Lung (tissue), 12 donors: ENCODE data around the gene VTCN1. TPM values are rescaled to one million over a fixed set of nuclear protein-coding genes. Genes with fewer than 3 reads are reported as not detected.

Experiments used
- ATAC-seq: fragments of 200-7000 bp; cut with Tn5 transposase; one replicate; pipeline ENCODE4 v1.9.1; 2020; ENCODE audit warnings: moderate number of reproducible peaks; ENCODE audit not compliant: insufficient read depth, low FRiP score
- DNase-seq, 3 donors: peaks; one replicate each; pipeline ENCODE4 v3.0.0-alpha.2; 2013 to 2017
- H3K27ac ChIP-seq, 2 donors: one replicate each; pipeline ENCODE4 v1.5.1; 2013; ENCODE audit warnings: mild to moderate bottlenecking in 2 of 2, moderate library complexity in 2 of 2, control low read depth in 1 of 2, inconsistent platforms in 1 of 2, low read depth in 1 of 2, low read length in 1 of 2
- H3K27me3 ChIP-seq, 3 donors: one replicate each; pipeline ENCODE4 v1.5.1; 2013; ENCODE audit warnings: low read length in 2 of 3; ENCODE audit not compliant: control insufficient read depth in 3 of 3, insufficient read depth in 3 of 3
- H3K36me3 ChIP-seq, 4 donors: one replicate each; pipeline ENCODE4 v1.5.1; 2013; ENCODE audit warnings: low read length in 4 of 4, mild to moderate bottlenecking in 1 of 4, moderate library complexity in 1 of 4; ENCODE audit not compliant: control insufficient read depth in 4 of 4, insufficient read depth in 4 of 4
- H3K4me1 ChIP-seq, 5 donors: one replicate each; pipeline ENCODE4 v1.5.1; 2013; ENCODE audit warnings: low read length in 5 of 5, mild to moderate bottlenecking in 2 of 5, moderate library complexity in 1 of 5; ENCODE audit not compliant: control insufficient read depth in 5 of 5, insufficient read depth in 5 of 5
- H3K4me3 ChIP-seq: one replicate; pipeline ENCODE4 v1.5.1; 2013; ENCODE audit warnings: mild to moderate bottlenecking, control low read depth, moderate library complexity
- H3K9ac ChIP-seq, 2 donors: one replicate each; pipeline ENCODE4 v1.5.1; 2013; ENCODE audit warnings: low read length in 2 of 2, control low read depth in 1 of 2; ENCODE audit not compliant: insufficient read depth in 1 of 2
- H3K9me3 ChIP-seq, 4 donors: one replicate each; pipeline ENCODE4 v1.5.1; 2013; ENCODE audit warnings: low read length in 3 of 4, mild to moderate bottlenecking in 1 of 4, moderate library complexity in 1 of 4; ENCODE audit not compliant: control insufficient read depth in 4 of 4, insufficient read depth in 3 of 4
- WGBS, 2 donors: extraction: QIAGEN DNeasy Blood & Tissue Kit; methylation state at CpG; one replicate each; pipeline ENCODE4 v1.1.7; 2013; 5-methylcytosine and 5-hydroxymethylcytosine counted together
- polyA plus RNA-seq, 2 donors: library from polyadenylated mRNA; stranded (reverse); fragments of 200-250 nt; gene quantifications; one replicate each; pipeline ENCODE4 v1.2.1, GENCODE V29; 2013
- total RNA-seq, 2 donors: library from RNA; depleted of rRNA in 1 of 2; stranded (reverse); fragments of >200 nt in 1 of 2; gene quantifications; one replicate each; pipeline ENCODE4 v1.2.1, GENCODE V29; 2014 to 2021
- TF ChIP-seq, protein P1 (sequence below): IDR thresholded peaks from 2 replicates; pipeline ENCODE4 v1.5.1; 2012; ENCODE audit warnings: mild to moderate bottlenecking; ENCODE audit errors: control extremely low read depth, extremely low read depth
- donor health status: control.
- donor health status: control.
- donor health status: Bipolar disorder and iron deficiency.
- donor health status: healthy.
- donor health status: DM: yes; HTN: yes; CAD: no.

Gene VTCN1
- total and polyA plus RNA-seq, 4 donors, result 0.45 to 3.9 (median 1.9) TPM

DNA sequence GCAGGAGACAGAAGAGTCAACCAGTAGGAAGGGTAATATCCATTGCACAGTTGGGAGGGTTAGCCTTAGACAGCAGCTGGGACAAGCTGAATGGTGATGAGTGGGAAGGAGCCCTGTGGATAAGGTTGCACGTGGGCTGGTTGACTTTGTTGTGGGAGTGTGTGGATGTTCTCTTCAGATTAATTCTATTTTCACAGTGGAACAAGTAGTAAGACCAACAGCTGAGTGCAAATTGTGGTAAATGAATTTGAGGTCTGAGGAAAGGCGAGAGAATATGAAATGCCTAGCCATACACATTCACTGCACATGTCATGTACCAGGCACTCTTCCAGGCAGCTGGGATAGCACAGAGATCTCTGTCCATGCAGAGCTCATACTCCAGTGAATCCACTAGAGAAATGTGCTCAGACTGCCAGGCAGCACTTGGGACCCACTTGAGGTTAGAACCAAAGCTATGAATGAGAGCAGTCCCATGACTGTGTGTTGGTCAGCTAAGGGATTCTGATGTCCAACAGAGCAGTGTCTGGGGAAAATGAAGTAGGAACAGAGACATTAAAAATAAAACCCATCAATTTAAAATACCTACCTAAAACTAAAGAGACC lies 25.2 kb upstream of the VTCN1 start:
- Histone ChIP-seq H3K27ac (no peak overlapping the region), H3K9ac (no peak overlapping the region), H3K4me3 (no peak overlapping the region), H3K36me3 (no peaks in the 10 kb centered on the region), H3K4me1 (peaks cover 2 to 20% (median 11%) of the 10 kb centered on the region in 5 donors), H3K27me3 (no peaks in the 10 kb centered on the region), H3K9me3 (peaks cover 0 to under 1% (median 0%) of the 10 kb centered on the region in 4 donors)
- 77 to 91% methylated on average over 2 of the region's 2 CpGs for WGBS, 2 donors
- TF ChIP-seq, protein P1, sequence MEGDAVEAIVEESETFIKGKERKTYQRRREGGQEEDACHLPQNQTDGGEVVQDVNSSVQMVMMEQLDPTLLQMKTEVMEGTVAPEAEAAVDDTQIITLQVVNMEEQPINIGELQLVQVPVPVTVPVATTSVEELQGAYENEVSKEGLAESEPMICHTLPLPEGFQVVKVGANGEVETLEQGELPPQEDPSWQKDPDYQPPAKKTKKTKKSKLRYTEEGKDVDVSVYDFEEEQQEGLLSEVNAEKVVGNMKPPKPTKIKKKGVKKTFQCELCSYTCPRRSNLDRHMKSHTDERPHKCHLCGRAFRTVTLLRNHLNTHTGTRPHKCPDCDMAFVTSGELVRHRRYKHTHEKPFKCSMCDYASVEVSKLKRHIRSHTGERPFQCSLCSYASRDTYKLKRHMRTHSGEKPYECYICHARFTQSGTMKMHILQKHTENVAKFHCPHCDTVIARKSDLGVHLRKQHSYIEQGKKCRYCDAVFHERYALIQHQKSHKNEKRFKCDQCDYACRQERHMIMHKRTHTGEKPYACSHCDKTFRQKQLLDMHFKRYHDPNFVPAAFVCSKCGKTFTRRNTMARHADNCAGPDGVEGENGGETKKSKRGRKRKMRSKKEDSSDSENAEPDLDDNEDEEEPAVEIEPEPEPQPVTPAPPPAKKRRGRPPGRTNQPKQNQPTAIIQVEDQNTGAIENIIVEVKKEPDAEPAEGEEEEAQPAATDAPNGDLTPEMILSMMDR, result no peak
- no peak for DNase-seq
- ATAC-seq, result no peak

DNA sequence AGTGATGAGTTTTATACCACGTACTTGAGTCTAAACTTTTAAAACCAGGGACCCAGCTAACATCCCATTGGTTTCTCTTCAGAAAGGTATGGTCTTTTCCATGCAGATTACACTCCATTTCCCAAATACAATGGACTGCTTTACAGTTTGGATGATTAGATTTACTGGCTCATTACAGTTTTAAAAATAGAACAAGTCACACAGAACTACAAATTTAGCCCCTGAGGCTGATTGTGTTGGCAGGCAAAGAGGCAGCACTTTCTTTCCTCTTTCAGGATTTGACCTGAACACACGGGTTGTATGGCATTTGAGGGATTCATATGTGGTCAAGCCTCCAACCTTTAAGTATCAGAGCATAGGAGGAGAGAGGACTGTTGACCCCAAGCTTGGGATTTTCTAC lies 21.8 kb upstream of the VTCN1 start:
- H3K4me1 ChIP-seq, result peaks cover 2 to 9% (median 5%) of the 10 kb centered on the region in 5 donors
- 63 to 69% methylated on average over 2 of the region's 2 CpGs for WGBS, 2 donors
- H3K9me3 ChIP-seq, result peaks cover 0 to 1% (median 0%) of the 10 kb centered on the region in 4 donors
- no peak for ATAC-seq
- H3K27ac ChIP-seq, result peak overlapping the region in 1 of 2 donors; percentile 41
- no peaks in the 10 kb centered on the region for H3K27me3 ChIP-seq
- DNase-seq, result no peak
- TF ChIP-seq, protein P1, result no peak
- H3K4me3 ChIP-seq, result no peak overlapping the region
- no peak overlapping the region for H3K9ac ChIP-seq
- H3K36me3 ChIP-seq, result no peaks in the 10 kb centered on the region

DNA sequence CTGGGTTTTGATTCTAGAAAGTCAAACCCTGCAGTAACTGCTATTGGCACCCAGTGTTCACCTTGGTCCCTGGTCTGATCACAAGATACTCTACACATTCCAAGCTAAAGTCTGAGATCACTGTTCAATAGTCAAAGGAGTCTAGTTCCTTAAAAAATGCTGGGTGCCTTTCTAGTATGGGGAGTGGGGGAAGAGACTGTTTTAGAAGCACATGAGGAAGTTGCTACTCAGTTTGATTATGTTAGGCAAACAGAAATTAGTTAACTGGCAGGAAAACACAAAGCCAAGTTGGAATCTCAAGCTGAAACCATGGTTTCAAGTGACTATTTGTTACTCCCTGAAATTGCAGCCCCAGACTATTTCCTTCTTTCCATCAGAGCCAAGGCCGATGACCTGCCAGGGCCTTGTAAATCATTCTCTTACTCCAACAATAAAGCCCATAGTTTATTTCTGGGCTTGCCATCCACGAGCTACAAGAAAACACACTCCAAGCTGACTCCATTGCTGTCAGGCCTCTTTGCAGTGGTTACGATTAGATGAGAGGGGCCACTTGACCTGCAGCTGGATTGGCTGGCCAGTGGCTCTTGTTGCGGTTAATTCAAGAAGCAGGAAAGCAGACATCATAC lies 21.1 kb upstream of the VTCN1 start:
- H3K36me3 ChIP-seq, result no peaks in the 10 kb centered on the region
- WGBS, 2 donors, result 44 to 58% methylated on average over 4 of the region's 4 CpGs
- peak overlapping the region in 1 of 2 donors; percentile 18 for H3K27ac ChIP-seq

More for the DNA sequence above, 21.1 kb upstream of the VTCN1 start:
- Histone ChIP-seq H3K4me3 (no peak overlapping the region), H3K4me1 (peaks cover 0 to 9% (median 2%) of the 10 kb centered on the region in 5 donors), H3K9me3 (peaks cover 0 to 1% (median 0%) of the 10 kb centered on the region in 4 donors), H3K27me3 (no peaks in the 10 kb centered on the region), H3K9ac (no peak overlapping the region)
- peak in 2 of 3 donors; percentile 21 to 34 for DNase-seq
- TF ChIP-seq, protein P1, result no peak
- ATAC-seq, result no peak
